ENCODE results near the gene XK.

DNA sequence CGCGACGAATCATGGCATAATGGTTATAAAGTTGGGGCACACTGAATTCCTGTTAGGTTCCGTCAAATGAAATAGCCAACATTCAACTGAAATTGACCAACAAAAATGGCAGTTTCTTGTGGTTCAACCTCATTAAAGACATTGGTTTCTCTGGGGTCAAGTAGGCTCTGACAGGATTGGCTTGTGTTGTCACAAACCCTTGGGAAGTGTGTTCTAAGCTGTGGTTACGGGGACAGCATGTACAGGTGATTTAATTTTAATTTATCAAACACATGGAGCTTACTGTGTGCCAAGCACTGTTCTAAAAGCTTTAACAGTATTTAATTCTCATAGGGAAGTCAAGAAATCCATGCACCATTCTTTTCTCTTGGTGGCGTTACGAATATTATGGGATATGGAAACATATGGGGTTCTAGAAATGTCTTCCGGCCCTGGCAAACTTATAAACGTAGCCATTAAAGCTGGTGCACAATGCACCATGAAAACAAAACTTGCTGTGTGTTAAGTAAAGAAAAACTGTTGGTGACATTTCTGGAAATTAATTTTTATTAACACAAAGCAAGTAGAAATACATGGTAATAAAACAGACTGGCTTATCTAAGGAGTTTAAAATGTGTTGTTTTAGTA is 891 bp downstream of the XK start:
- TF ChIP-seq, protein P1, sequence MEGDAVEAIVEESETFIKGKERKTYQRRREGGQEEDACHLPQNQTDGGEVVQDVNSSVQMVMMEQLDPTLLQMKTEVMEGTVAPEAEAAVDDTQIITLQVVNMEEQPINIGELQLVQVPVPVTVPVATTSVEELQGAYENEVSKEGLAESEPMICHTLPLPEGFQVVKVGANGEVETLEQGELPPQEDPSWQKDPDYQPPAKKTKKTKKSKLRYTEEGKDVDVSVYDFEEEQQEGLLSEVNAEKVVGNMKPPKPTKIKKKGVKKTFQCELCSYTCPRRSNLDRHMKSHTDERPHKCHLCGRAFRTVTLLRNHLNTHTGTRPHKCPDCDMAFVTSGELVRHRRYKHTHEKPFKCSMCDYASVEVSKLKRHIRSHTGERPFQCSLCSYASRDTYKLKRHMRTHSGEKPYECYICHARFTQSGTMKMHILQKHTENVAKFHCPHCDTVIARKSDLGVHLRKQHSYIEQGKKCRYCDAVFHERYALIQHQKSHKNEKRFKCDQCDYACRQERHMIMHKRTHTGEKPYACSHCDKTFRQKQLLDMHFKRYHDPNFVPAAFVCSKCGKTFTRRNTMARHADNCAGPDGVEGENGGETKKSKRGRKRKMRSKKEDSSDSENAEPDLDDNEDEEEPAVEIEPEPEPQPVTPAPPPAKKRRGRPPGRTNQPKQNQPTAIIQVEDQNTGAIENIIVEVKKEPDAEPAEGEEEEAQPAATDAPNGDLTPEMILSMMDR (IDR thresholded peaks at IDR 0.05 in 8 of 11, conservative IDR thresholded peaks at IDR 0.05 in 3 of 11) = no peak
- TF ChIP-seq POLR2A (IDR thresholded peaks at IDR 0.05) (no peak), POLR2AphosphoS5 (IDR thresholded peaks at IDR 0.05) (no peak)

All from spleen (tissue), 7 donors.